Left ventricle myocardium inferior (tissue), 1 donor: Measurements from ENCODE around the gene ELOVL7. TPM values are rescaled to one million over a fixed set of nuclear protein-coding genes. Genes with fewer than 3 reads are reported as not detected.

Experiments
- DNase-seq: peaks from one replicate; pipeline ENCODE4 v3.0.0-alpha.2; 2020
- H3K27ac ChIP-seq: fragments of 200-600 bp; replicated peaks from 2 replicates; pipeline ENCODE4 v1.8.0; 2021
- H3K27me3 ChIP-seq: fragments of 200-600 bp; 2 replicates; pipeline ENCODE4 v1.8.0; 2021; ENCODE audit warnings: low read depth
- H3K36me3 ChIP-seq: fragments of 200-600 bp; 2 replicates; pipeline ENCODE4 v1.8.0; 2021
- H3K4me1 ChIP-seq: fragments of 200-600 bp; 2 replicates; pipeline ENCODE4 v1.8.0; 2021
- H3K4me3 ChIP-seq: fragments of 200-600 bp; 2 replicates; pipeline ENCODE4 v1.8.0; 2021; ENCODE audit warnings: mild to moderate bottlenecking, moderate library complexity
- H3K9me3 ChIP-seq: fragments of 200-600 bp; replicated peaks from 2 replicates; pipeline ENCODE4 v1.8.0; 2021
- intact Hi-C: fragments of 100-400 bp; cut with micrococcal nuclease; formaldehyde crosslinking; loops from one replicate; pipeline ENCODE4 v1.11.0; 2022
- total RNA-seq: library from RNA; stranded (reverse); fragmentation: NEBNext Ultra II Directional; extraction: Animal tissue kit (Norgen Biotek cat#: 25700); gene quantifications from one replicate; pipeline ENCODE4 v1.2.1, GENCODE V29; 2021
- TF ChIP-seq, protein P1 (sequence below): fragments of 200-600 bp; IDR thresholded peaks from 2 replicates; pipeline ENCODE4 v1.8.0; 2021; ENCODE audit warnings: antibody characterized with exemption, mild to moderate bottlenecking, borderline replicate concordance
- donor health status: DM: no; HTN: yes; CAD: no; lungs with severe emphysema.

Gene ELOVL7
- total RNA-seq, 1 donor from 2014 or later, result 0.19 TPM

DNA sequence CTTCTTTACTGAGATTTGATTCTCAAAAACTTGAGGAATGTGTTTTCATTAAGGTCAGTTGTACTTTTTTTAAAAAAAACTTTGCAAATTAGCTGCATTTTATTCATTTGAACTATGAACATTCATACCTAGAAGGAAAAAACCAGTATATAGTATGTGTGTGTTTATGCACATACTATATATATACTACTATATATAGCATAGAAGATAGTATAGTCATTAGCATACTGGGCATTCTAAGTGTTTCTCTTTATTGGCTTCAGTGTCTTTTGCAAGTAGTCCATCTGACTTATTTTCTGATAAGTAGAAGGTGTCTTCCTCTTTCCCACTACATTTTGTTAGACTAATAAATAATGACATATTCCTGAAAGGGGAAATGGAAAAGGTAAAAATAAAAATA lies 33.0 kb downstream of the ELOVL7 start:
- DNase-seq, result no peak
- TF ChIP-seq, protein P1, sequence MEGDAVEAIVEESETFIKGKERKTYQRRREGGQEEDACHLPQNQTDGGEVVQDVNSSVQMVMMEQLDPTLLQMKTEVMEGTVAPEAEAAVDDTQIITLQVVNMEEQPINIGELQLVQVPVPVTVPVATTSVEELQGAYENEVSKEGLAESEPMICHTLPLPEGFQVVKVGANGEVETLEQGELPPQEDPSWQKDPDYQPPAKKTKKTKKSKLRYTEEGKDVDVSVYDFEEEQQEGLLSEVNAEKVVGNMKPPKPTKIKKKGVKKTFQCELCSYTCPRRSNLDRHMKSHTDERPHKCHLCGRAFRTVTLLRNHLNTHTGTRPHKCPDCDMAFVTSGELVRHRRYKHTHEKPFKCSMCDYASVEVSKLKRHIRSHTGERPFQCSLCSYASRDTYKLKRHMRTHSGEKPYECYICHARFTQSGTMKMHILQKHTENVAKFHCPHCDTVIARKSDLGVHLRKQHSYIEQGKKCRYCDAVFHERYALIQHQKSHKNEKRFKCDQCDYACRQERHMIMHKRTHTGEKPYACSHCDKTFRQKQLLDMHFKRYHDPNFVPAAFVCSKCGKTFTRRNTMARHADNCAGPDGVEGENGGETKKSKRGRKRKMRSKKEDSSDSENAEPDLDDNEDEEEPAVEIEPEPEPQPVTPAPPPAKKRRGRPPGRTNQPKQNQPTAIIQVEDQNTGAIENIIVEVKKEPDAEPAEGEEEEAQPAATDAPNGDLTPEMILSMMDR, result no peak
- H3K36me3 ChIP-seq, result no peaks in the 10 kb centered on the region
- H3K9me3 ChIP-seq, result no peaks in the 10 kb centered on the region
- intact Hi-C loops, result no loop called here
- no peak overlapping the region for H3K4me3 ChIP-seq
- H3K27ac ChIP-seq, result no peak overlapping the region
- H3K4me1 ChIP-seq, result no peaks in the 10 kb centered on the region
- no peaks in the 10 kb centered on the region for H3K27me3 ChIP-seq

DNA sequence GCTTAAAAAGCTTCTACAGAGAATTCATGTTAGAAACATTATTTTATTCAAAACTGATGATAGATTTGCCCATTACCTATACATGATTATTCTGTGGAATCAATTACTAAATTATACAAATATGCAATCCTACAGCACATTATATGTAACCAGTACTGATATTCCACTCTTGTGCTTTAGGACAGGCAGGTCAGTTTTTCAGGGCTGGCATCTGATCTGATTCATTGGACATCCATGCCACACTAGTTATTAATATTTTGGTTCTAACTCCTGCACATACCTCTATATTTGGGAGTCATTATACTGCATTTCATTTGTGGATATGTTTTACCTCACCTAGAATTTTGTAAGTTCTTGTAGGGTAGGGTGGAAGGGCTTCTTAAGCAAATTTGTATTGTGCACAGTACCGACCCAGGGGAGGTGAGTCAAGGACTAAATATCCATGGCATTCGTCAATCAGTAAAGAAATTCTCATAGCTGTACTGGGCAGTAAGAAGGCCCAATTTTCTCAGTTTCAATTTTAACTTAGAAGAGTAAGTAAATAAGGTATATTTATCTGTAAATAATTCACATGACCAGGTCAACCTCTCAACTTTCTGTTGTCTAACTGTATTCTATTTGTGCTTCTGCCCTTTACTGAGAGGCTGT lies 33.5 kb downstream of the ELOVL7 start:
- H3K36me3 ChIP-seq, result no peaks in the 10 kb centered on the region
- intact Hi-C loops, result no loop called here
- H3K4me1 ChIP-seq, result no peaks in the 10 kb centered on the region
- DNase-seq, result no peak
- H3K27ac ChIP-seq, result no peak overlapping the region
- no peaks in the 10 kb centered on the region for H3K27me3 ChIP-seq
- H3K9me3 ChIP-seq, result no peaks in the 10 kb centered on the region
- H3K4me3 ChIP-seq, result no peak overlapping the region
- TF ChIP-seq, protein P1, result no peak

DNA sequence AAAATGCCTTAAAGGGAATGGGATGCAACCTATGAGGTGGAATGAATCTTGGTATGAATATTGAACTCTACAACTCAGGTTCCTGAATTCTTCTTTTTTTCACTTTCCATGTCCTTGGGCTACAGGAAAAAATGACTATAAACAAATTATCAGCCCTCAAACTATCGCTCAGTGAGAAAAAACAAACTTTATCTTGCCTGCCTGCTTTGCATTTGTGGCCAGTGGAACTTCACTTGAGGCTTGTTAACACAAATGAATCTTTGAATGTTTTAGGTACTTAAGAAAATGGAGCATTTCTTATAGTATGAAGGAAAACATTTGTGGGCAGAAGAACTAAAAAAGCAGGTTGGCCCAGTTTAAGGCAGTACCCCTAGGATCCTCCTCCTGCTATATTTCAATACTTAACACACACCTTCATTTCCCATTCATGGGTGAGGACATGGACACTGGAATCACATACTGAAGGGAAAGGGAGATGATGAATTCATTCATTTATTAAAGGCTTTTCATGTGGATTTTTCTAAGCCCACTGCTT lies 34.1 kb downstream of the ELOVL7 start:
- Histone ChIP-seq H3K36me3 (no peaks in the 10 kb centered on the region), H3K9me3 (no peaks in the 10 kb centered on the region), H3K4me1 (no peaks in the 10 kb centered on the region), H3K27me3 (no peaks in the 10 kb centered on the region), H3K4me3 (no peak overlapping the region), H3K27ac (no peak overlapping the region)
- DNase-seq, result no peak
- intact Hi-C loops, result no loop called here
- TF ChIP-seq, protein P1, result no peak

DNA sequence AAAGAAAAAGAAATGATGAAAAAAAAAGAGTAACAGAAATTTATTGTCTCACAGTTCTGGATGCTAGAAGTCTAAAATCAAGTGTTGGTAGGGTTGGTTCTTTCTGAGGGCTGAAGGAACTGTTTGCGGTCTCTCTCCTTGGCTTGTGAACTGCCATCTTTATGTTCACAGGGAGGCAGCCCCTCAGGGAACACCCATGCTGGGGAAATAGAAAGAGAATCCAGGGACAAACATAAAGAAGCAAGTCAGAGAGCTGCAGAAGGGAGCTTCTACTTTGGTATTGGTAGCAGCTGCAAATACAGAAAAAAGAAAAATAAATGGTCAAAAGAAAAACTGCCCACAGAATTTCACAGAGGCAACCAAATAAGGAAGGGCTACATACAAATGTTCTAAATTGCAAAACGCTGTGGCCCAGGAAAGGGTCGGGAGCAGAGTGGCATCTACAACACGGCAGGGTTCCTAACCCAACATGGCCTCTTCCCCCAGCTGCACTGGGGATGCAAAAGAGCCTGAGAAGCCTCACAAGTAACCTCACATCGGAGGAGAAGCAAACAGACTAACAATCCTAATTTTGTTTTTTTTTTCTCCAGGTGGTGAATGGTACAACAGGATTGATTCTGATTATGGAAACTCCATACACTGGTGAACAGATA lies 37.4 kb downstream of the ELOVL7 start:
- Histone ChIP-seq H3K27me3 (no peaks in the 10 kb centered on the region), H3K9me3 (no peaks in the 10 kb centered on the region), H3K4me3 (no peak overlapping the region), H3K27ac (no peak overlapping the region), H3K36me3 (no peaks in the 10 kb centered on the region), H3K4me1 (no peaks in the 10 kb centered on the region)
- intact Hi-C loops, result no loop called here
- DNase-seq, result no peak
- TF ChIP-seq, protein P1, result no peak

DNA sequence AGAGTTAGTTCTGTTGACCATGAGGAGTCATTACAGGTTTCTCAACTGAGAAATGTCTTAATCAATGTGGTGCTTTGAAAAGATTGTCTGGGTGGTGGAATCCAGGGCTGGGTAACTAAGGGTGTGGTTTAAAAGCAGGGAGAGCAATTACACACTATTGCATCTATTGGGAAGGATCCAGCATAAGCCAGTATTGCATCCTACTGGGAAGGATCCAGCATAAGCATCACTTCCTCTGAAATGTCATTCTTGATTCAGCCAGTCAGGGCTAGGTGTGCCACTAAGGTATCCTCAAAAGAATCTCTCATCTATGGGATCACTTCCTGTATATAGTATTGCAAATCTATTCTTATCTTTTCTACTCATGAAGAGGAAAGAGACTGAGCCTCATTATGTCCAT lies 38.6 kb downstream of the ELOVL7 start:
- TF ChIP-seq, protein P1, result no peak

More for the DNA sequence above, 38.6 kb downstream of the ELOVL7 start:
- Histone ChIP-seq H3K36me3 (no peaks in the 10 kb centered on the region), H3K27me3 (no peaks in the 10 kb centered on the region), H3K27ac (no peak overlapping the region), H3K4me1 (no peaks in the 10 kb centered on the region), H3K4me3 (no peak overlapping the region), H3K9me3 (no peaks in the 10 kb centered on the region)
- intact Hi-C loops, result no loop called here
- DNase-seq, result no peak
